ENCODE measurements around the gene CAPN11.

Gene CAPN11

GRCh38 chr6:44217332-44218143 lies 58.9 kb downstream of the CAPN11 start:
- DNase-seq = peak; percentile 89

GRCh38 chr6:44219053-44219814 lies 60.6 kb downstream of the CAPN11 start:
- no peak for DNase-seq

- no peak for DNase-seq
Observed at GRCh38 chr6:44219815-44220784, 61.5 kb downstream of the CAPN11 start.

- no peak for DNase-seq
Observed at GRCh38 chr6:44220913-44221290, 62.3 kb downstream of the CAPN11 start.

GRCh38 chr6:44221291-44221960 lies 62.8 kb downstream of the CAPN11 start:
- DNase-seq = peak; percentile 91

GRCh38 chr6:44221961-44222335 lies 63.3 kb downstream of the CAPN11 start:
- no peak for DNase-seq

GRCh38 chr6:44222486-44223318 lies 64.1 kb downstream of the CAPN11 start:
- DNase-seq = no peak

- DNase-seq = peak; percentile 37
Observed at GRCh38 chr6:44223319-44224028, 64.9 kb downstream of the CAPN11 start, which contains the start of gene SLC29A1. Gene SLC29A1 (plus strand): TSS chr6:44223595. CDS start chr6:44227314, 3,719 bp downstream.

GRCh38 chr6:44224029-44224964 lies 65.7 kb downstream of the CAPN11 start:
- DNase-seq = no peak

GRCh38 chr6:44224965-44225305 lies 66.3 kb downstream of the CAPN11 start:
- DNase-seq = no peak

GRCh38 chr6:44225579-44226325 lies 67.1 kb downstream of the CAPN11 start:
- no peak for DNase-seq

- DNase-seq = no peak
Observed at GRCh38 chr6:44226368-44227147, 67.9 kb downstream of the CAPN11 start.

GRCh38 chr6:44227148-44227793 lies 68.7 kb downstream of the CAPN11 start:
- no peak for DNase-seq

GRCh38 chr6:44228031-44228430 lies 69.4 kb downstream of the CAPN11 start:
- no peak for DNase-seq

GRCh38 chr6:44228433-44228832 lies 69.8 kb downstream of the CAPN11 start:
- no peak for DNase-seq

- DNase-seq = no peak
Observed at GRCh38 chr6:44228836-44229235, 70.2 kb downstream of the CAPN11 start.

GRCh38 chr6:44229376-44230033 lies 70.9 kb downstream of the CAPN11 start:
- no peak for DNase-seq

Measured in NCI-H446 treated with DMSO at 0.1 percent for 48 hours (cell line).